GM18951 (cell line): Measurements from ENCODE around the gene YRDC.

Experiments used
- POLR2A ChIP-seq: IDR thresholded peaks from 4 replicates; pipeline ENCODE4 v1.6.1; 2011; ENCODE audit warnings: mild to moderate bottlenecking; ENCODE audit not compliant: insufficient read length, insufficient read depth; ENCODE audit errors: extremely low read depth
- in situ Hi-C: fragments of 300-500 bp; cut with MboI; formaldehyde crosslinking; loops from one replicate; pipeline ENCODE4 v1.12.0; 2022; ENCODE audit warnings: low sequenced_read_pairs, mixed read lengths, inconsistent platforms; ENCODE audit not compliant: unreplicated experiment

The YRDC gene

GRCh38 chr1:37807555-37808368 is at the start of gene YRDC, which contains the start of gene C1orf122:
Gene YRDC, minus strand, starts transcription at chr1:37808208. Its CDS starts 28 bp downstream, at chr1:37808180.
Gene C1orf122, plus strand, starts transcription at chr1:37807790. Its CDS starts 615 bp downstream, at chr1:37808405.
- in situ Hi-C loops = no loop called here
- TF ChIP-seq POLR2A = peak; percentile 87

GRCh38 chr1:37854406-37854805 is 46.4 kb upstream of the YRDC start:
- in situ Hi-C loops = loop anchor here (10.0 kb wide), 1 partner anchor 270 kb away; no protein-coding TSS in a partner anchor
- no peak for TF ChIP-seq POLR2A

GRCh38 chr1:37853157-37853556 is 45.1 kb upstream of the YRDC start:
- in situ Hi-C loops = loop anchor here (10.0 kb wide), 1 partner anchor 268 kb away; no protein-coding TSS in a partner anchor
- TF ChIP-seq POLR2A = no peak

- no peak for TF ChIP-seq POLR2A
- in situ Hi-C loops = loop anchor here (10.0 kb wide), 1 partner anchor 267 kb away; no protein-coding TSS in a partner anchor
These were observed 43.8 kb upstream of the YRDC start for GRCh38 chr1:37851782-37852210.

- TF ChIP-seq POLR2A = no peak
- in situ Hi-C loops = loop anchor here (10.0 kb wide), 1 partner anchor 266 kb away; no protein-coding TSS in a partner anchor
These were observed 43.3 kb upstream of the YRDC start for GRCh38 chr1:37851262-37851661.

GRCh38 chr1:37850352-37850955 is 42.4 kb upstream of the YRDC start:
- no peak for TF ChIP-seq POLR2A
- in situ Hi-C loops = loop anchor here (10.0 kb wide), 1 partner anchor 266 kb away; no protein-coding TSS in a partner anchor

GRCh38 chr1:37849480-37849879 is 41.5 kb upstream of the YRDC start:
- TF ChIP-seq POLR2A = no peak
- in situ Hi-C loops = no loop called here

GRCh38 chr1:37846647-37847339 is 38.8 kb upstream of the YRDC start:
- no peak for TF ChIP-seq POLR2A
- in situ Hi-C loops = no loop called here

GRCh38 chr1:37845786-37846185 is 37.8 kb upstream of the YRDC start:
- TF ChIP-seq POLR2A = no peak
- in situ Hi-C loops = no loop called here

GRCh38 chr1:37845049-37845646 is 37.1 kb upstream of the YRDC start:
- no peak for TF ChIP-seq POLR2A
- in situ Hi-C loops = no loop called here

GRCh38 chr1:37844536-37844935 is 36.5 kb upstream of the YRDC start:
- TF ChIP-seq POLR2A = no peak
- in situ Hi-C loops = no loop called here

GRCh38 chr1:37841652-37842051 is 33.6 kb upstream of the YRDC start:
- TF ChIP-seq POLR2A = no peak
- in situ Hi-C loops = no loop called here

GRCh38 chr1:37840711-37841110 is 32.7 kb upstream of the YRDC start:
- no peak for TF ChIP-seq POLR2A
- in situ Hi-C loops = no loop called here
